HFF-Myc (cell line): ENCODE results near the gene GIN1.
A peak's percentile ranks its signal among the peaks of the same experiment; 100 is the strongest.

Experiments
- DNase-seq: peaks from one replicate; pipeline ENCODE4 v3.0.0-alpha.2; 2011; ENCODE audit warnings: low read depth; ENCODE audit errors: extremely low read depth
- H3K4me3 ChIP-seq: replicated peaks from 2 replicates; pipeline ENCODE4 v1.5.1; 2011; ENCODE audit warnings: low read depth, mild to moderate bottlenecking, control low read depth, low read length
- CTCF ChIP-seq: IDR thresholded peaks from 2 replicates; pipeline ENCODE4 v1.5.1; 2012; ENCODE audit warnings: mild to moderate bottlenecking, low read depth, low read length, control low read depth; ENCODE audit errors: missing control alignments

Gene GIN1

GRCh38 chr5:103122242-103122641, 2.3 kb upstream of the GIN1 start:
- H3K4me3 ChIP-seq: peak overlapping the region; percentile 81; the same call in 1 of the 2 replicates
- DNase-seq: no peak
- no peak for TF ChIP-seq CTCF

GRCh38 chr5:103120607-103121200, 766 bp upstream of the GIN1 start:
- no peak for DNase-seq
- TF ChIP-seq CTCF: no peak

GRCh38 chr5:103119070-103119764, 721 bp downstream of the GIN1 start:
- H3K4me3 ChIP-seq: peak overlapping the region; percentile 81
- no peak for TF ChIP-seq CTCF
- no peak for DNase-seq

More at GRCh38 chr5:103120607-103121200, 766 bp upstream of the GIN1 start:
- H3K4me3 ChIP-seq: peak overlapping the region; percentile 81

GRCh38 chr5:103117471-103117991, 2.4 kb downstream of the GIN1 start:
- DNase-seq: no peak
- TF ChIP-seq CTCF: no peak
- no peak overlapping the region for H3K4me3 ChIP-seq

- no peak for DNase-seq
- TF ChIP-seq CTCF: no peak
- H3K4me3 ChIP-seq: no peak overlapping the region
Observed at GRCh38 chr5:103114440-103114839, 5.5 kb downstream of the GIN1 start.

- TF ChIP-seq CTCF: no peak
- no peak overlapping the region for H3K4me3 ChIP-seq
- DNase-seq: no peak
Observed at GRCh38 chr5:103112910-103113309, 7.0 kb downstream of the GIN1 start.

GRCh38 chr5:103111468-103111867, 8.5 kb downstream of the GIN1 start:
- DNase-seq: no peak
- TF ChIP-seq CTCF: no peak
- no peak overlapping the region for H3K4me3 ChIP-seq
